A673 (cell line): ENCODE measurements around the gene MED13. TPM values are rescaled to one million over a fixed set of nuclear protein-coding genes. Genes with fewer than 3 reads are reported as not detected.

Experiments used
- BruUV-seq: library from RNA; stranded (reverse); fragments of 400-500 nt; replicated peaks from 2 replicates; lab custom pipeline; 2021; lab: Mats Ljungman, UMichigan
- CTCF ChIA-PET: fragments of 300-600 bp; sonication (Branson Sonifier 250); formaldehyde crosslinking; loops from one replicate; lab custom pipeline; 2022; ENCODE audit warnings: antibody characterized with exemption; lab: Charles Lee
- POLR2A ChIA-PET: fragments of 300-600 bp; sonication (Branson Sonifier 250); formaldehyde crosslinking; loops from one replicate; lab custom pipeline; 2022; ENCODE audit warnings: antibody characterized with exemption; ENCODE audit not compliant: low non-redundant PET; lab: Charles Lee
- DNase-seq: peaks from one replicate; pipeline ENCODE4 v3.0.0-alpha.2; 2015; ENCODE audit warnings: low spot score
- H3K27ac ChIP-seq: fragments of 200-600 bp; sonication (generic); 2 replicates; pipeline ENCODE4 v1.5.1; 2016; ENCODE audit warnings: mixed run types, low read depth, mild to moderate bottlenecking, mixed read lengths, antibody characterized with exemption, low read length; ENCODE audit not compliant: poor library complexity, severe bottlenecking
- H3K27me3 ChIP-seq: fragments of 200-600 bp; sonication (generic); replicated peaks from 2 replicates; pipeline ENCODE4 v1.6.1; 2017; ENCODE audit warnings: mixed run types, low read depth, mild to moderate bottlenecking, mixed read lengths, antibody characterized with exemption, low read length; ENCODE audit not compliant: insufficient read depth, poor library complexity
- H3K36me3 ChIP-seq: fragments of 200-600 bp; sonication (generic); 2 replicates; pipeline ENCODE4 v1.6.1; 2016; ENCODE audit warnings: mixed run types, mild to moderate bottlenecking, mixed read lengths, antibody characterized with exemption, low read length; ENCODE audit not compliant: insufficient read depth, poor library complexity, severe bottlenecking
- H3K4me1 ChIP-seq: fragments of 200-600 bp; sonication (generic); 2 replicates; pipeline ENCODE4 v1.6.1; 2017; ENCODE audit warnings: mixed run types, mild to moderate bottlenecking, mixed read lengths, antibody characterized with exemption, low read length; ENCODE audit not compliant: insufficient read depth, poor library complexity, severe bottlenecking
- H3K4me3 ChIP-seq: fragments of 200-600 bp; sonication (generic); 2 replicates; pipeline ENCODE4 v1.5.1; 2016; ENCODE audit warnings: low read depth, mixed run types, mild to moderate bottlenecking, mixed read lengths, low read length; ENCODE audit not compliant: poor library complexity, severe bottlenecking
- H3K9me3 ChIP-seq: fragments of 200-600 bp; sonication (generic); 2 replicates; pipeline ENCODE4 v1.6.1; 2016; ENCODE audit warnings: mixed run types, low read depth, mild to moderate bottlenecking, mixed read lengths, antibody characterized with exemption, low read length; ENCODE audit not compliant: poor library complexity, severe bottlenecking
- EZH2 ChIP-seq: fragments of 200-600 bp; sonication (generic); IDR thresholded peaks from 2 replicates; pipeline ENCODE4 v1.6.1; 2017; ENCODE audit warnings: borderline replicate concordance, low read depth, mild to moderate bottlenecking, mixed read lengths, antibody characterized with exemption, low read length; ENCODE audit not compliant: poor library complexity, severe bottlenecking
- intact Hi-C: fragments of 100-400 bp; cut with micrococcal nuclease; formaldehyde crosslinking; loops from one replicate; pipeline ENCODE4 v1.10.0; 2022; ENCODE audit not compliant: unreplicated experiment
- total RNA-seq: library from RNA; stranded (reverse); gene quantifications from 2 replicates; pipeline ENCODE4 v1.2.3, GENCODE V29; 2021
- TF ChIP-seq, protein P1 (sequence below): fragments of 300-800, 200-600 bp; sonication (generic); conservative IDR thresholded peaks from 2 replicates; pipeline ENCODE4 v1.5.1; 2017; ENCODE audit warnings: low read depth, mild to moderate bottlenecking, antibody characterized with exemption, low read length, moderate library complexity, mixed read lengths

MED13 gene
- total RNA-seq, 1 experiment from 2014 or later, result 65.0 TPM

DNA sequence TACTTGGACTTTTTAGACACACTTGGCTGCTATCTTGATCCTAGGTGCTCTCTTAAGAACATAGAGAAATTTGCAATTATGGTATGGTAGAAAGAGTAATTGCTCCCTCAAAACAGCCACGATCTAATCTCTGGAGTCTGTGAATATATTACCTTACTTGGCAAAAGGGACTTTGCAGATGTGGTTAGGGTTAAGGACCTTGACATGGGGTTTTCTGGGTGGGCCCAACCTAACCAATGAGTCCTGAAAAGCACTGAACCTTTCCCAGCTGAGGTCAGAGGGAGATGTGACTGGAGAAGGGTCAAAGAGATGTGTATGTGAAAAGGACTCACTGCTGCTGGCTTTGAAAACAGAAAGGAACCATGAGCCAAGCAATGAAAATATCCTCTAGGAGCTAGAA, 26.7 kb upstream of the MED13 start:
- BruUV-seq, result no TSS peak
- DNase-seq, result no peak
- ChIA-PET POLR2A (interaction anchor here (0.7 kb wide), 1 partner anchor 158 kb away, joined by 4 read pairs; no protein-coding TSS in a partner anchor), CTCF (no interaction called here)
- intact Hi-C loops, result no loop called here
- no peaks in the 10 kb centered on the region for H3K9me3 ChIP-seq
- no peak overlapping the region for H3K27ac ChIP-seq
- H3K27me3 ChIP-seq, result no peaks in the 10 kb centered on the region
- H3K36me3 ChIP-seq, result no peaks in the 10 kb centered on the region
- no peaks in the 10 kb centered on the region for H3K4me1 ChIP-seq
- no peak overlapping the region for H3K4me3 ChIP-seq
- TF ChIP-seq, protein P1, sequence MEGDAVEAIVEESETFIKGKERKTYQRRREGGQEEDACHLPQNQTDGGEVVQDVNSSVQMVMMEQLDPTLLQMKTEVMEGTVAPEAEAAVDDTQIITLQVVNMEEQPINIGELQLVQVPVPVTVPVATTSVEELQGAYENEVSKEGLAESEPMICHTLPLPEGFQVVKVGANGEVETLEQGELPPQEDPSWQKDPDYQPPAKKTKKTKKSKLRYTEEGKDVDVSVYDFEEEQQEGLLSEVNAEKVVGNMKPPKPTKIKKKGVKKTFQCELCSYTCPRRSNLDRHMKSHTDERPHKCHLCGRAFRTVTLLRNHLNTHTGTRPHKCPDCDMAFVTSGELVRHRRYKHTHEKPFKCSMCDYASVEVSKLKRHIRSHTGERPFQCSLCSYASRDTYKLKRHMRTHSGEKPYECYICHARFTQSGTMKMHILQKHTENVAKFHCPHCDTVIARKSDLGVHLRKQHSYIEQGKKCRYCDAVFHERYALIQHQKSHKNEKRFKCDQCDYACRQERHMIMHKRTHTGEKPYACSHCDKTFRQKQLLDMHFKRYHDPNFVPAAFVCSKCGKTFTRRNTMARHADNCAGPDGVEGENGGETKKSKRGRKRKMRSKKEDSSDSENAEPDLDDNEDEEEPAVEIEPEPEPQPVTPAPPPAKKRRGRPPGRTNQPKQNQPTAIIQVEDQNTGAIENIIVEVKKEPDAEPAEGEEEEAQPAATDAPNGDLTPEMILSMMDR, result no peak
- no peak for TF ChIP-seq EZH2

- no peaks in the 10 kb centered on the region for H3K27me3 ChIP-seq
- POLR2A ChIA-PET, result interaction anchor here (0.5 to 0.7 kb wide), 2 partner anchors 157 to 280 kb away, joined by 3 to 4 read pairs; no protein-coding TSS in a partner anchor
- no peak for DNase-seq
- H3K36me3 ChIP-seq, result no peaks in the 10 kb centered on the region
- TF ChIP-seq, protein P1, result no peak
- TF ChIP-seq EZH2, result no peak
- intact Hi-C loops, result no loop called here
- H3K4me1 ChIP-seq, result no peaks in the 10 kb centered on the region
- no peak overlapping the region for H3K4me3 ChIP-seq
- H3K27ac ChIP-seq, result no peak overlapping the region
- BruUV-seq, result no TSS peak
- CTCF ChIA-PET, result interaction anchor here (0.6 kb wide), 1 partner anchor 379 kb away, joined by 6 read pairs; no protein-coding TSS in a partner anchor
- no peaks in the 10 kb centered on the region for H3K9me3 ChIP-seq
Measured at GRCh38 chr17:62090868-62091267, 25.8 kb upstream of the MED13 start.

- DNase-seq, result no peak
- no peaks in the 10 kb centered on the region for H3K27me3 ChIP-seq
- H3K4me3 ChIP-seq, result no peak overlapping the region
- no peak overlapping the region for H3K27ac ChIP-seq
- intact Hi-C loops, result no loop called here
- ChIA-PET POLR2A (no interaction called here), CTCF (no interaction called here)
- H3K4me1 ChIP-seq, result no peaks in the 10 kb centered on the region
- TF ChIP-seq EZH2, result no peak
- no peaks in the 10 kb centered on the region for H3K36me3 ChIP-seq
- no TSS peak for BruUV-seq
- H3K9me3 ChIP-seq, result no peaks in the 10 kb centered on the region
Measured at GRCh38 chr17:62090021-62090824, 25.1 kb upstream of the MED13 start.

DNA sequence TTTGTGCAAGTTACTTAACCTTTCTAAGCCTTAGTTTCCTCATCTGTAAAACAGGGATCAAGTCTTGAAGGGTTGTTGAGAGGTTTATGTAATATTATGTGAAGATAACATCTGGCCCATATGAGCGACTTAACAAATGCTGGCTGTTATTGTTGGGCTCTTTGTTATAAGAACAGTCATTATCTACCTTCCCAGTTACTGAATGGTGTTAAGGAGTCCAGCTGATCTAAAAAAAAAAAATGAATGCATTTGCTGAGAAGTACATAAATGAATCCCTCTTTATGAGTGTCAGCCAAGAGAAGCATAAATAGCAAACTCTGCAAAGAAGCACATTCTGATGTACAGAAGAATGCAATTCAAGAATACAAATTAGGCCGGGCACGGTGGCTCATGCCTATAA, 24.3 kb upstream of the MED13 start:
- no peak for DNase-seq
- no peak for TF ChIP-seq EZH2
- TF ChIP-seq, protein P1, result no peak
- Histone ChIP-seq H3K9me3 (no peaks in the 10 kb centered on the region), H3K4me3 (no peak overlapping the region), H3K36me3 (no peaks in the 10 kb centered on the region), H3K4me1 (no peaks in the 10 kb centered on the region), H3K27me3 (no peaks in the 10 kb centered on the region), H3K27ac (no peak overlapping the region)
- no TSS peak for BruUV-seq
- ChIA-PET CTCF (no interaction called here), POLR2A (no interaction called here)
- intact Hi-C loops, result no loop called here
